ENCODE results near the gene EXOC1. TPM values are rescaled to one million over a fixed set of nuclear protein-coding genes. Genes with fewer than 3 reads are reported as not detected.
A peak's percentile ranks its signal among the peaks of the same experiment; 100 is the strongest.

The EXOC1 gene
- total and polyA plus RNA-seq, 9 of the 15 experiments (the other 6 are each of a cell fraction or from before 2014, with no cell fraction given) = 16.0 to 45.5 (median 26.2) TPM

DNA sequence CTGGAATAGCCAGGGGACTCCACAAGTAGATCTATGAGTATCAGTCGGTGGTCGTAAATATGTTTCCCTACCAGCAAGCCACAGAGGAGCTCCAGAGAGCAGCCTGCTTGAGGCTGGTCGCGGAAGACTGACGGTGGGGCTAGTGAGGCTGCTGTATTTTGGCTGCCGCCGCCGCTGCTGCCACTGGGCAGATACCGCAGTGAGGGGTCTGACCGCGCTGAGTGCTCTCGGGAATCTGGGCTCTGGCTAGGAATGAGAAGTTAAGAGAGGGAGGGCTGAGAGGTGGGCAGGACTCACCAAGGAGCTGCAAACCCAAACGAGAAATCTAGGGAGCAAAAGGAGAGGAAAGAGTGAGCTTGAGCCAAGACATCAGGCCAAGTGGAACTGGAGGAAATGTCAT lies 33.8 kb upstream of the EXOC1 start, which contains the start of gene EXOC1L:
Gene EXOC1L (plus strand): TSS at position 157 of the 400 bp plus-strand sequence. CDS start 237 bp downstream, at position 394.
- no TSS peak for BruUV-seq (replicated peaks)
- Histone ChIP-seq H3K9ac (ENCODE audit: insufficient read depth in 1 of 2, low read depth in 2 of 2, low read length in 2 of 2) (peak within 1 kb of the TSS; percentile 47 to 86), H3K27me3 (ENCODE audit: control insufficient read depth in 2 of 2, insufficient read depth in 2 of 2, low read length in 2 of 2) (no peaks in the 10 kb centered on the region), H3K27ac (ENCODE audit: extremely low read depth, low read depth, low read length) (peak within 1 kb of the TSS; percentile 31; the same call in 1 of the 3 replicates), H4K20me1 (replicated peaks; ENCODE audit: control insufficient read depth, insufficient read depth, low read length) (no peaks in the 10 kb centered on the region), H3K79me2 (ENCODE audit: control insufficient read depth, insufficient read depth, low read length) (no peaks in the 10 kb centered on the region), H3K4me2 (ENCODE audit: insufficient read depth, low read length) (peak within 1 kb of the TSS; percentile 79), H3K36me3 (ENCODE audit: control insufficient read depth, insufficient read depth, low read length) (no peaks in the 10 kb centered on the region), H3K9me1 (ENCODE audit: control insufficient read depth, insufficient read depth, low read length) (no peaks in the 10 kb centered on the region), H3K4me3 (peak within 1 kb of the TSS; percentile 32), H3K9me3 (replicated peaks; ENCODE audit: control insufficient read depth, insufficient read depth, low read depth, low read length) (no peaks in the 10 kb centered on the region), H2AFZ (ENCODE audit: low read depth, low read length) (peak within 1 kb of the TSS; percentile 90), H3K4me1 (replicated peaks in 1 of 2; ENCODE audit: control insufficient read depth in 2 of 2, insufficient read depth in 2 of 2, low read length in 2 of 2) (peaks cover 0 to 4% of the 10 kb centered on the region in 2 experiments; a peak in 3 of 5 replicates)
- POLR2A ChIA-PET = interaction anchor here (1.0 to 1.7 kb wide), 3 partner anchors 11 to 18 kb away, joined by 3 to 5 read pairs (median 4); no protein-coding TSS in a partner anchor
- peak; percentile 98 for ATAC-seq
- intact Hi-C loops (cut with micrococcal nuclease) (no loop called here), in situ Hi-C loops (cut with MboI) (no loop called here)
- peak; percentile 56 for FAIRE-seq
- WGBS (ENCODE audit: insufficient coverage, low coverage, missing lambda C conversion rate) = 29% methylated on average over 13 of the region's 13 CpGs
- CTCF ChIA-PET (ENCODE audit: low intra/inter-chr PET ratio) = no interaction called here
- peak; percentile 11 to 67 (median 33) for DNase-seq (ENCODE audit: extremely low read depth in 1 of 4, low spot score in 3 of 4)
- TF ChIP-seq SMARCE1 (IDR thresholded peaks at IDR 0.05) (0 out of 2 replicates have a peak, but pooled peaks have one; percentile 19), FIP1L1 (IDR thresholded peaks at IDR 0.05; ENCODE audit: low read depth, low read length, poor library complexity, severe bottlenecking) (no peak), MAFK (IDR thresholded peaks at IDR 0.05; ENCODE audit: low read length) (no peak), ZNF224 (CRISPR knock-in tag; IDR thresholded peaks at IDR 0.05) (no peak), HNRNPLL (IDR thresholded peaks at IDR 0.05; ENCODE audit: low read depth, low read length, poor library complexity, severe bottlenecking) (peak; percentile 26), ZNF24 (IDR thresholded peaks at IDR 0.05) (no peak), SMARCA4 (IDR thresholded peaks at IDR 0.05) (peak; percentile 19; the same call in 1 of the 2 replicates), ZNF408 (CRISPR knock-in tag; IDR thresholded peaks at IDR 0.05; ENCODE audit: low read depth) (no peak), KDM5B (IDR thresholded peaks at IDR 0.05; ENCODE audit: insufficient replicate concordance, low read depth, low read length) (no peak), ZNF717 (CRISPR knock-in tag; IDR thresholded peaks at IDR 0.05) (no peak), RBFOX2 (IDR thresholded peaks at IDR 0.05; ENCODE audit: low read depth, low read length) (peak; percentile 63), THAP12 (CRISPR knock-in tag; IDR thresholded peaks at IDR 0.05) (no peak), NRF1 (conservative IDR thresholded peaks at IDR 0.05 in 1 of 2, IDR thresholded peaks at IDR 0.05 in 1 of 2) (0 out of 4 replicates have a peak, but pooled peaks of 1 of the 2 experiments have one; percentile 17), ZNF175 (CRISPR knock-in tag; IDR thresholded peaks at IDR 0.05; ENCODE audit: low read depth) (no peak), ZNF778 (CRISPR knock-in tag; IDR thresholded peaks at IDR 0.05) (no peak), ZNF668 (CRISPR knock-in tag; IDR thresholded peaks at IDR 0.05) (no peak), ZNF707 (CRISPR knock-in tag; conservative IDR thresholded peaks at IDR 0.05) (no peak), ZNF354B (CRISPR knock-in tag; IDR thresholded peaks at IDR 0.05) (no peak), ZFPM2 (CRISPR knock-in tag; IDR thresholded peaks at IDR 0.05) (no peak), ZNF253 (CRISPR knock-in tag; conservative IDR thresholded peaks at IDR 0.05) (no peak), TEAD2 (tag; IDR thresholded peaks at IDR 0.05) (no peak), PHF20 (IDR thresholded peaks at IDR 0.05; ENCODE audit: partially characterized antibody) (no peak), ZNF146 (CRISPR knock-in tag; IDR thresholded peaks at IDR 0.05; ENCODE audit: unreplicated experiment) (no peak)
- TF ChIP-seq, protein P1, sequence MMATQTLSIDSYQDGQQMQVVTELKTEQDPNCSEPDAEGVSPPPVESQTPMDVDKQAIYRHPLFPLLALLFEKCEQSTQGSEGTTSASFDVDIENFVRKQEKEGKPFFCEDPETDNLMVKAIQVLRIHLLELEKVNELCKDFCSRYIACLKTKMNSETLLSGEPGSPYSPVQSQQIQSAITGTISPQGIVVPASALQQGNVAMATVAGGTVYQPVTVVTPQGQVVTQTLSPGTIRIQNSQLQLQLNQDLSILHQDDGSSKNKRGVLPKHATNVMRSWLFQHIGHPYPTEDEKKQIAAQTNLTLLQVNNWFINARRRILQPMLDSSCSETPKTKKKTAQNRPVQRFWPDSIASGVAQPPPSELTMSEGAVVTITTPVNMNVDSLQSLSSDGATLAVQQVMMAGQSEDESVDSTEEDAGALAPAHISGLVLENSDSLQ (IDR thresholded peaks at IDR 0.05) = peak; percentile 26; the same call in 1 of the 2 replicates

Data from K562 (cell line).